CD8-positive, alpha-beta memory T cell (primary cell): Measurements from ENCODE around the gene REP15. TPM values are rescaled to one million over a fixed set of nuclear protein-coding genes. Genes with fewer than 3 reads are reported as not detected.
A peak's percentile ranks its signal among the peaks of the same experiment; 100 is the strongest.
"Not testable (repeated sequence)": the region's sequence is repeated elsewhere in the genome, so short reads cannot be mapped to it uniquely, and the experiment has no call there.

Experiments used
- CTCF ChIA-PET: fragments of 350-600 bp; sonication (Branson Sonifier 250); formaldehyde crosslinking; loops from one replicate; lab custom pipeline; 2021; ENCODE audit warnings: antibody characterized with exemption; lab: Charles Lee
- POLR2A ChIA-PET: fragments of 350-600 bp; sonication (Branson Sonifier 250); formaldehyde crosslinking; loops from one replicate; lab custom pipeline; 2021; ENCODE audit warnings: antibody characterized with exemption; lab: Charles Lee
- DNase-seq, 5 donors: peaks; one replicate each; pipeline versions ENCODE4 v3.0.0 to v3.0.0-alpha.2; 2020 to 2022; ENCODE audit warnings: mixed read lengths in 1 of 5
- H3K27ac ChIP-seq: one replicate; pipeline ENCODE4 v1.7.0; 2013; ENCODE audit warnings: low read depth, mild to moderate bottlenecking, low read length, moderate library complexity
- H3K27me3 ChIP-seq: 2 replicates; pipeline ENCODE4 v1.7.0; 2013; ENCODE audit warnings: low read length, mild to moderate bottlenecking; ENCODE audit not compliant: insufficient read depth, poor library complexity, severe bottlenecking
- H3K36me3 ChIP-seq: 2 replicates; pipeline ENCODE4 v1.7.0; 2013; ENCODE audit warnings: mild to moderate bottlenecking, low read length, moderate library complexity; ENCODE audit not compliant: insufficient read depth
- H3K4me1 ChIP-seq: 2 replicates; pipeline ENCODE4 v1.7.0; 2013; ENCODE audit warnings: mild to moderate bottlenecking, low read length, moderate library complexity; ENCODE audit not compliant: insufficient read depth
- H3K4me3 ChIP-seq: 2 replicates; pipeline ENCODE4 v1.7.0; 2013; ENCODE audit warnings: mild to moderate bottlenecking, low read length
- H3K9me3 ChIP-seq: 2 replicates; pipeline ENCODE4 v1.7.0; 2013; ENCODE audit warnings: mild to moderate bottlenecking, low read length
- H3K27ac Mint-ChIP-seq, 8 donors: one replicate each; pipeline ENCODE4 v1.8.0; 2020 to 2021; ENCODE audit warnings: mixed read lengths in 8 of 8, mild to moderate bottlenecking in 6 of 8, inconsistent platforms in 3 of 8, moderate library complexity in 3 of 8
- H3K27me3 Mint-ChIP-seq, 2 donors: one replicate each; pipeline ENCODE4 v1.8.0; 2020 to 2021; ENCODE audit warnings: mixed read lengths in 2 of 2, mild to moderate bottlenecking in 1 of 2, moderate library complexity in 1 of 2
- H3K36me3 Mint-ChIP-seq, 3 donors: one replicate each; pipeline ENCODE4 v1.8.0; 2020 to 2021; ENCODE audit warnings: mixed read lengths in 3 of 3, inconsistent platforms in 1 of 3, mild to moderate bottlenecking in 1 of 3
- H3K4me1 Mint-ChIP-seq, 3 donors: one replicate each; pipeline ENCODE4 v1.8.0; 2020 to 2021; ENCODE audit warnings: mixed read lengths in 3 of 3, inconsistent platforms in 1 of 3, mild to moderate bottlenecking in 1 of 3
- H3K4me3 Mint-ChIP-seq, 7 donors: one replicate each; pipeline ENCODE4 v1.8.0; 2020 to 2021; ENCODE audit warnings: mixed read lengths in 7 of 7, mild to moderate bottlenecking in 6 of 7, moderate library complexity in 4 of 7, inconsistent platforms in 2 of 7
- H3K9me3 Mint-ChIP-seq, 5 donors: one replicate each; pipeline ENCODE4 v1.8.0; 2020 to 2022; ENCODE audit warnings: mixed read lengths in 5 of 5, mild to moderate bottlenecking in 3 of 5, moderate library complexity in 2 of 5, inconsistent platforms in 1 of 5
- polyA plus RNA-seq: library from polyadenylated mRNA; unstranded; fragments of 300-500 nt; fragmentation: Illumina TruSeq; gene quantifications from one replicate; pipeline ENCODE4 v1.2.3, GENCODE V29; 2021
- total RNA-seq, 2 experiments: library from RNA; stranded (reverse); gene quantifications; one replicate each; pipeline ENCODE4 v1.2.3, GENCODE V29; 2021

The REP15 gene
- total RNA-seq (under 1 TPM in 1 of 2 experiments, not detected in 1; 0.35 TPM), polyA plus RNA-seq (not detected)

- H3K9me3 Mint-ChIP-seq = no peaks in the 10 kb centered on the region
- peaks cover 0 to 1% (median 0%) of the 10 kb centered on the region in 3 donors for H3K36me3 Mint-ChIP-seq
- no peak within 1 kb of the TSS for H3K27ac ChIP-seq
- H3K27me3 Mint-ChIP-seq = peaks cover 5 to 30% of the 10 kb centered on the region in 2 donors
- ChIA-PET POLR2A (no interaction called here), CTCF (no interaction called here)
- H3K27ac Mint-ChIP-seq = peak within 1 kb of the TSS in 1 of 8 donors; percentile 73
- H3K4me1 Mint-ChIP-seq = no peaks in the 10 kb centered on the region
- H3K4me1 ChIP-seq = no peaks in the 10 kb centered on the region
- DNase-seq = no peak
- no peaks in the 10 kb centered on the region for H3K27me3 ChIP-seq
- H3K36me3 ChIP-seq = no peaks in the 10 kb centered on the region
- no peaks in the 10 kb centered on the region for H3K9me3 ChIP-seq
- no peak within 1 kb of the TSS for H3K4me3 ChIP-seq
- no peak within 1 kb of the TSS for H3K4me3 Mint-ChIP-seq
Measured at GRCh38 chr12:27696293-27696652, at the start of gene REP15. REP15 (plus strand) TSS chr12:27696447; CDS start chr12:27696563, 116 bp downstream.

- no peak overlapping the region for H3K4me3 ChIP-seq
- no peaks in the 10 kb centered on the region for H3K9me3 ChIP-seq
- Mint-ChIP-seq H3K27me3 (no peaks in the 10 kb centered on the region), H3K4me3 (no peak overlapping the region), H3K27ac (no peak overlapping the region), H3K36me3 (peaks cover 0 to 2% (median 0%) of the 10 kb centered on the region in 3 donors), H3K9me3 (no peaks in the 10 kb centered on the region), H3K4me1 (peaks cover 0 to 4% (median 0%) of the 10 kb centered on the region in 3 donors)
- ChIA-PET POLR2A (no interaction called here), CTCF (no interaction called here)
- H3K4me1 ChIP-seq = no peaks in the 10 kb centered on the region
- no peak overlapping the region for H3K27ac ChIP-seq
- no peaks in the 10 kb centered on the region for H3K27me3 ChIP-seq
- no peak for DNase-seq
- no peaks in the 10 kb centered on the region for H3K36me3 ChIP-seq
Measured at GRCh38 chr12:27650011-27650410, 46.2 kb upstream of the REP15 start.

DNA sequence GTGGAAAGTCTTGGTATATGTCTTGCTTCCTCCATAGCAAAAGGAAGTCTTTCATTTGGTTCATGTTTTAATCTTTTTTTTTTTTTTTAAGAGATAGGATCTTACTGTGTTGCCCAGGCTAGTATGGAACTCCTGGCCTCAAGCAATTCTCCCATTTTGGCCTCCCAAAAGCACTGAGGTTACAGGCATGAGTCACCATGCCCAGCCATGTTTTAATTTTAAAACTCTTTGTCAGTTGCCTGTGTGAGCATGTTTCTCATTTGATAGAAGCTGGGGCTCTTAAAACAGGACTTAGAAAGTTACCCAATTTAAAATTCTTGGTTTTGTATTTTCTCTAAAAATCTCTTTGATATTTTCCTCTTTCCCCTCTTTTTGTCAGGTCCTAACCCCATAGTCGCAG, 45.0 kb upstream of the REP15 start:
- ChIA-PET POLR2A (no interaction called here), CTCF (no interaction called here)
- no peak overlapping the region for H3K27ac ChIP-seq
- H3K27ac Mint-ChIP-seq = no peak overlapping the region
- no peaks in the 10 kb centered on the region for H3K27me3 Mint-ChIP-seq
- no peak overlapping the region for H3K4me3 Mint-ChIP-seq
- no peaks in the 10 kb centered on the region for H3K27me3 ChIP-seq
- peaks cover 0 to 2% (median 0%) of the 10 kb centered on the region in 3 donors for H3K36me3 Mint-ChIP-seq
- H3K4me1 ChIP-seq = no peaks in the 10 kb centered on the region
- no peaks in the 10 kb centered on the region for H3K9me3 Mint-ChIP-seq
- H3K4me3 ChIP-seq = no peak overlapping the region
- peaks cover 0 to 4% (median 0%) of the 10 kb centered on the region in 3 donors for H3K4me1 Mint-ChIP-seq
- H3K9me3 ChIP-seq = no peaks in the 10 kb centered on the region
- no peaks in the 10 kb centered on the region for H3K36me3 ChIP-seq
- DNase-seq = no peak

DNA sequence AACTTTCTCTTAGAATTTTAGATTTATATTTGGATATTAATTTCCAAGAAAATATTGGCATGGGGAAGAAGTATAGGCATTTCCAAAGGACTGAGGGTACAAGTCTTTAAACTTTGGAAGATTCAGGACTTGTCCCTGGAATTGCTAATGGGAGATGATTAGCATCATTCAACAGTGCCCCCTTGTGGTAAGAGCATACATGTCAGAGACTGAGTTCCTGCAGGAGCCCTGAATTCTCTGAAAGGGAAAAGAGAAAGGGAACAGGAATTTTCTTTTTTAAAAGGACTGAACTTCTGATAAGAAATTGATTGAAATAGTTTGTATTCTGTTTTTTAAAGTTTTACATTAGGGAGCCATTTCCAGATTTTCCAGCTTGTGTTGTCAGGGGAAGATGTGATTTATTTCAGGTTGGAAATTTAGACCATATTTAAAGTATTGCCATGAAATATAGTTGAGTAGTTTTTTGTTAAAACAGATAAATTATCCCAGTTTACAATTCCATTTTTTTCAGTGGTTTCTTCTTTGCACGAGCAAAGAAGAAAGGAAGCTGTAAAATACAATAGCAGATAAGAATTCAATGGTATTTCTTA, 44.0 kb upstream of the REP15 start:
- H3K4me1 Mint-ChIP-seq = peaks cover 0 to 4% (median 0%) of the 10 kb centered on the region in 3 donors
- H3K36me3 ChIP-seq = no peaks in the 10 kb centered on the region
- ChIA-PET CTCF (no interaction called here), POLR2A (interaction anchor here (0.7 kb wide), 1 partner anchor 75 kb away, joined by 4 read pairs; no protein-coding TSS in a partner anchor)
- H3K9me3 ChIP-seq = no peaks in the 10 kb centered on the region
- H3K27ac Mint-ChIP-seq = no peak overlapping the region
- no peaks in the 10 kb centered on the region for H3K4me1 ChIP-seq
- no peak overlapping the region for H3K27ac ChIP-seq
- DNase-seq = peak in 2 of 5 donors; percentile 13 to 33
- no peaks in the 10 kb centered on the region for H3K27me3 Mint-ChIP-seq
- H3K36me3 Mint-ChIP-seq = peaks cover 0 to 2% (median 0%) of the 10 kb centered on the region in 3 donors
- H3K27me3 ChIP-seq = no peaks in the 10 kb centered on the region
- no peaks in the 10 kb centered on the region for H3K9me3 Mint-ChIP-seq
- no peak overlapping the region for H3K4me3 Mint-ChIP-seq
- H3K4me3 ChIP-seq = no peak overlapping the region

DNA sequence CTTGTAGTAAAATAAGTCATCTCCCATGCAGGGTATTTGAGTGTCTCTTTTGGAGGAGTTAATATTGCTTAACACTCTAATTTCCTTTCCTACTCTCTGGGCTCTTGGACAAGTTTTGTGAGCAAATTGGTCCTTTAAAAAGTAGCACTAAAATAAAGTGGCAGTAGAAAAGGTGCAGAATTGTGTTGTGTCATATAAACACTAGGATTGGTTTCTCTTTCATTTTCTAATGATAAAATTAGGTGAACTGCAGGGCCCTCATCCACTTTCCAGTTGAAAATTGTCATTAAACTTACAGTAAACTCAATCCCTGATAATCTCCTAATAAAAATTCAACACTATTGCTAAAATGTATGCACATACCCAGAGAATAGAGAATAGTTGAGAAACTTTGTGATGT, 42.6 kb upstream of the REP15 start:
- Histone ChIP-seq H3K27me3 (no peaks in the 10 kb centered on the region), H3K9me3 (no peaks in the 10 kb centered on the region), H3K4me3 (no peak overlapping the region), H3K27ac (no peak overlapping the region), H3K36me3 (no peaks in the 10 kb centered on the region), H3K4me1 (no peaks in the 10 kb centered on the region)
- no peaks in the 10 kb centered on the region for H3K9me3 Mint-ChIP-seq
- H3K4me3 Mint-ChIP-seq = no peak overlapping the region
- H3K27ac Mint-ChIP-seq = no peak overlapping the region
- H3K36me3 Mint-ChIP-seq = peaks cover 0 to 2% (median 0%) of the 10 kb centered on the region in 3 donors
- DNase-seq = no peak
- ChIA-PET CTCF (no interaction called here), POLR2A (no interaction called here)
- H3K4me1 Mint-ChIP-seq = peaks cover 0 to 4% (median 0%) of the 10 kb centered on the region in 3 donors
- H3K27me3 Mint-ChIP-seq = no peaks in the 10 kb centered on the region

DNA sequence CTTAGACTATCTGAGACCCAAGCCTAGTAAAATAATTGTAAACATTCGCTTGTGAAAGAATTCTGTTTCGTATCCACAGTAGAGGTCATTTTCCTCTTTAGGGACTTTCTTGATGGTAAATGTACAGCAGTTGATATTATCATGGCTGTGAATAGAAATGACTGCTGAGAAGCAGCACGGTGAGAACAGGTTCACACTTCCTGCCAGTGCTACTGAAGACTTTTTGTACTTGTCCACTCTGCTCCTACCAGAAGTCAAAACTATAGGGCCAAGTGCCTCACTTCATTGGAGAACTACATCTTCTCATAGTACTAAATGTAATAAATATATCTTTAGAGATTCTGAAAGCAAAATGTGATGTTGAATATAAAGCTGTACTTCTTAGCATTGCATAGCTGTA, 40.8 kb upstream of the REP15 start:
- H3K4me3 Mint-ChIP-seq, H3K4me1 ChIP-seq, POLR2A ChIA-PET, H3K27ac Mint-ChIP-seq, H3K9me3 ChIP-seq, H3K4me1 Mint-ChIP-seq, H3K27me3 ChIP-seq, H3K9me3 Mint-ChIP-seq, H3K36me3 ChIP-seq, H3K36me3 Mint-ChIP-seq, DNase-seq, H3K4me3 ChIP-seq, H3K27me3 Mint-ChIP-seq, CTCF ChIA-PET, H3K27ac ChIP-seq: not testable (repeated sequence)

DNA sequence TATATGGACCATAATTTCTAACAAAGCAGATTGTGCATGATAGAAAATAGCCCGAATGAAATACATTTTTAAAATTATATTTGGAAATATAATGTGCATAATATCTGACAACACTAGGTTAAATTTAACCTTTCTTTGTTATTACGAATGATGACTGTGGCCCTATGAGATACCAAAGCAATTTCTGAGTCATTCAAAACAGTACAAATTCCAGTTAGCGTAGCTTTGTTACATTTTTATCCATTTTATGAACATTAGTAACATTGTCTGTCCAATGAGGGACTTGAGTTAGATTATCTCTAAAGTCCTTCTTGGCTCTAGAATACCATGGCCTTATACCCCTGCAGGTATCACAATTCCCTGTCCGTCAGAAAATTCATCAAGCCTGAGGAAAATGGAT, 39.0 kb upstream of the REP15 start:
- Histone ChIP-seq H3K4me3 (no peak overlapping the region), H3K27ac (no peak overlapping the region), H3K27me3 (no peaks in the 10 kb centered on the region), H3K9me3 (no peaks in the 10 kb centered on the region), H3K4me1 (no peaks in the 10 kb centered on the region), H3K36me3 (no peaks in the 10 kb centered on the region)
- POLR2A ChIA-PET = no interaction called here
- no peak overlapping the region for H3K27ac Mint-ChIP-seq
- H3K36me3 Mint-ChIP-seq = peaks cover 0 to 3% (median 0%) of the 10 kb centered on the region in 3 donors
- no peaks in the 10 kb centered on the region for H3K27me3 Mint-ChIP-seq
- CTCF ChIA-PET = no interaction called here
- H3K4me1 Mint-ChIP-seq = peaks cover 0 to 4% (median 0%) of the 10 kb centered on the region in 3 donors
- no peaks in the 10 kb centered on the region for H3K9me3 Mint-ChIP-seq
- H3K4me3 Mint-ChIP-seq = no peak overlapping the region
- DNase-seq = no peak

DNA sequence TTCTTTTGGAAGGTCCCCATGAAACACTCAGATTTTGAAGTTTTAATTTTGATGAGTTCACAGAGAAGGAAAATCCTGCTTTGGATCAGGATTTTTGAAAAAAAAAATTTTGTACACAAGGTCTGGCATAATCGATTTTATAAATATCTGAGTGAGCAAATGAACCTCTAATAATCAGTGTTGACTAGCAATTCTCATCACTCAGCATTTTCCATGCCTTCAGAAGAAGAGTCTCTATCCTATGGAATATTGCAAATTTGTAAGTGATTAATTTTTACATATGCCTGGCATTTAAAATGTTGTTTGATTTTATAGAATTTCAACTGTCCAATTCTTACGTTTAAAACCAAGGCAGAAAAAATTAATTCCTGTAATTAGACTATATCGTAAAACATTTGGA, 30.5 kb upstream of the REP15 start:
- H3K27me3 ChIP-seq = peaks cover 4% of the 10 kb centered on the region
- POLR2A ChIA-PET = no interaction called here
- Mint-ChIP-seq H3K9me3 (no peaks in the 10 kb centered on the region), H3K4me3 (no peak overlapping the region), H3K4me1 (no peaks in the 10 kb centered on the region), H3K27me3 (peaks cover 0 to 6% of the 10 kb centered on the region in 2 donors), H3K27ac (no peak overlapping the region), H3K36me3 (peaks cover 0 to 3% (median 0%) of the 10 kb centered on the region in 3 donors)
- H3K4me3 ChIP-seq = no peak overlapping the region
- H3K4me1 ChIP-seq = no peaks in the 10 kb centered on the region
- CTCF ChIA-PET = interaction anchor here (1.0 kb wide), 1 partner anchor 31 kb away, joined by 3 read pairs; no protein-coding TSS in a partner anchor
- no peaks in the 10 kb centered on the region for H3K36me3 ChIP-seq
- no peak overlapping the region for H3K27ac ChIP-seq
- no peak for DNase-seq
- no peaks in the 10 kb centered on the region for H3K9me3 ChIP-seq
